WTC11 (cell line): ENCODE data around the gene PRR12. TPM values are rescaled to one million over a fixed set of nuclear protein-coding genes. Genes with fewer than 3 reads are reported as not detected.

Source experiments
- ATAC-seq: fragments of 200-7000 bp; cut with Tn5 transposase; 2 replicates; pipeline ENCODE4 v1.10.0; 2021; ENCODE audit warnings: mild to moderate bottlenecking, moderate library complexity
- CTCF ChIA-PET: fragments of 300-600 bp; sonication (Branson Sonifier 250); formaldehyde crosslinking; loops from one replicate; lab custom pipeline; 2021; ENCODE audit warnings: antibody characterized with exemption; lab: Charles Lee
- POLR2A ChIA-PET: fragments of 350-600 bp; sonication (Branson Sonifier 250); formaldehyde crosslinking; loops from one replicate; lab custom pipeline; 2021; ENCODE audit warnings: antibody characterized with exemption; lab: Charles Lee
- DNase-seq: peaks from one replicate; pipeline ENCODE4 v3.0.0; 2021; ENCODE audit warnings: low spot score
- H3K27ac Mint-ChIP-seq: 2 replicates; pipeline ENCODE4 v1.8.0; 2021; ENCODE audit warnings: mixed read lengths
- H3K27me3 Mint-ChIP-seq: 2 replicates; pipeline ENCODE4 v1.8.0; 2021; ENCODE audit warnings: low read depth, mild to moderate bottlenecking, moderate library complexity, mixed read lengths
- H3K36me3 Mint-ChIP-seq: 2 replicates; pipeline ENCODE4 v1.8.0; 2021; ENCODE audit warnings: mixed read lengths
- H3K4me1 Mint-ChIP-seq: 2 replicates; pipeline ENCODE4 v1.8.0; 2022; ENCODE audit warnings: mixed read lengths
- H3K4me3 Mint-ChIP-seq: 2 replicates; pipeline ENCODE4 v1.8.0; 2021; ENCODE audit warnings: mild to moderate bottlenecking, moderate library complexity, mixed read lengths
- H3K9me3 Mint-ChIP-seq: 2 replicates; pipeline ENCODE4 v1.8.0; 2021; ENCODE audit warnings: mixed read lengths
- AR ChIP-seq: fragments of 250-450 bp; sonication (Bioruptor Pico); IDR thresholded peaks from 2 replicates; pipeline ENCODE4 v1.9.0; 2021; ENCODE audit warnings: mild to moderate bottlenecking
- CREB1 ChIP-seq: sonication (generic); formaldehyde crosslinking; IDR thresholded peaks from 2 replicates; pipeline ENCODE4 v1.8.0; 2023; ENCODE audit warnings: mild to moderate bottlenecking, missing genetic modification reagents
- EMX1 ChIP-seq: fragments of 250-450 bp; sonication (Bioruptor Pico); IDR thresholded peaks from 2 replicates; pipeline ENCODE4 v1.8.0; 2021; ENCODE audit warnings: mild to moderate bottlenecking
- FOXK1 ChIP-seq: sonication (generic); formaldehyde crosslinking; IDR thresholded peaks from 2 replicates; pipeline ENCODE4 v1.8.0; 2022; ENCODE audit warnings: mild to moderate bottlenecking, moderate library complexity, missing genetic modification reagents
- GRHL2 ChIP-seq: fragments of 250-450 bp; sonication (Bioruptor Pico); IDR thresholded peaks from 2 replicates; pipeline ENCODE4 v1.8.0; 2022; ENCODE audit warnings: mild to moderate bottlenecking, moderate library complexity; ENCODE audit not compliant: insufficient replicate concordance, severe bottlenecking
- HMGA2 ChIP-seq: fragments of 250-450 bp; sonication (Bioruptor Pico); IDR thresholded peaks from 2 replicates; pipeline ENCODE4 v1.4.0; 2021; ENCODE audit warnings: mild to moderate bottlenecking, moderate library complexity
- MAX ChIP-seq: sonication (generic); formaldehyde crosslinking; IDR thresholded peaks from 2 replicates; pipeline ENCODE4 v1.8.0; 2022; ENCODE audit warnings: mild to moderate bottlenecking, missing genetic modification reagents
- NFE2L1 ChIP-seq: sonication (generic); formaldehyde crosslinking; IDR thresholded peaks from 2 replicates; pipeline ENCODE4 v1.8.1; 2023; ENCODE audit warnings: missing genetic modification reagents
- NFYB ChIP-seq: sonication (generic); formaldehyde crosslinking; conservative IDR thresholded peaks from 2 replicates; pipeline ENCODE4 v1.8.0; 2022; ENCODE audit warnings: low read depth, missing genetic modification reagents
- RORB ChIP-seq: fragments of 250-450 bp; sonication (Bioruptor Pico); IDR thresholded peaks from 2 replicates; pipeline ENCODE4 v1.9.0; 2021; ENCODE audit warnings: mild to moderate bottlenecking
- SMAD4 ChIP-seq: sonication (generic); formaldehyde crosslinking; IDR thresholded peaks from 2 replicates; pipeline ENCODE4 v1.8.0; 2022; ENCODE audit warnings: mild to moderate bottlenecking, missing genetic modification reagents
- TEAD4 ChIP-seq: sonication (generic); formaldehyde crosslinking; IDR thresholded peaks from 2 replicates; pipeline ENCODE4 v1.8.0; 2022; ENCODE audit warnings: mild to moderate bottlenecking, missing genetic modification reagents
- USF1 ChIP-seq: sonication (generic); formaldehyde crosslinking; IDR thresholded peaks from 2 replicates; pipeline ENCODE4 v1.8.0; 2022; ENCODE audit warnings: mild to moderate bottlenecking, missing genetic modification reagents
- ZNF281 ChIP-seq: sonication (generic); formaldehyde crosslinking; IDR thresholded peaks from 2 replicates; pipeline ENCODE4 v1.8.0; 2023; ENCODE audit warnings: mild to moderate bottlenecking, missing genetic modification reagents
- ZNF416 ChIP-seq: fragments of 250-450 bp; sonication (Bioruptor Pico); IDR thresholded peaks from 2 replicates; pipeline ENCODE4 v1.9.0; 2021; ENCODE audit warnings: mild to moderate bottlenecking, inconsistent platforms
- ZNF423 ChIP-seq: fragments of 250-450 bp; sonication (Bioruptor Pico); IDR thresholded peaks from 2 replicates; pipeline ENCODE4 v2.1.2; 2022; ENCODE audit warnings: mild to moderate bottlenecking, moderate library complexity
- ZNF425 ChIP-seq: fragments of 250-450 bp; sonication (Bioruptor Pico); conservative IDR thresholded peaks from 2 replicates; pipeline ENCODE4 v1.9.0; 2021; ENCODE audit warnings: mild to moderate bottlenecking
- ZNF671 ChIP-seq: fragments of 250-450 bp; sonication (Bioruptor Pico); IDR thresholded peaks from 2 replicates; pipeline ENCODE4 v1.8.0; 2021; ENCODE audit warnings: mild to moderate bottlenecking
- total RNA-seq: library from RNA; stranded (reverse); gene quantifications from 3 replicates; pipeline ENCODE4 v1.2.3, GENCODE V29; 2021

PRR12 gene
- total RNA-seq, 1 experiment from 2014 or later: 86.1 TPM

- ChIA-PET CTCF (interaction anchor here (0.6 to 1.4 kb wide), 5 partner anchors 37 to 82 kb away, joined by 3 to 4 read pairs (median 3); partner anchors contain the start of gene CPT1C), POLR2A (interaction anchor here (0.6 to 2.1 kb wide), 4 partner anchors 24 to 1412 kb away, joined by 4 to 6 read pairs (median 5); no protein-coding TSS in a partner anchor)
- Mint-ChIP-seq H3K27me3 (peaks cover 36% of the 10 kb centered on the region), H3K4me3 (no peak overlapping the region), H3K27ac (peak overlapping the region; percentile 70; the same call in 1 of the 2 replicates), H3K4me1 (peaks cover 41% of the 10 kb centered on the region), H3K36me3 (no peaks in the 10 kb centered on the region), H3K9me3 (no peaks in the 10 kb centered on the region)
- DNase-seq (no peak), ATAC-seq (no peak)
- TF ChIP-seq AR (no peak), RORB (CRISPR knock-in tag) (no peak), TEAD4 (no peak), USF1 (CRISPR knock-in tag) (no peak), FOXK1 (CRISPR knock-in tag) (no peak), ZNF425 (CRISPR knock-in tag) (no peak), SMAD4 (no peak), NFYB (CRISPR knock-in tag) (no peak), GRHL2 (CRISPR knock-in tag) (no peak), HMGA2 (no peak), MAX (CRISPR knock-in tag) (no peak), ZNF671 (CRISPR knock-in tag) (no peak), EMX1 (CRISPR knock-in tag) (no peak), NFE2L1 (no peak), CREB1 (no peak), ZNF423 (CRISPR knock-in tag) (no peak), ZNF416 (no peak), ZNF281 (CRISPR knock-in tag) (no peak)
Observed at GRCh38 chr19:49635530-49636232, 44.7 kb downstream of the PRR12 start.
